GM23338 (cell line): ENCODE measurements around the gene GBE1. TPM values are rescaled to one million over a fixed set of nuclear protein-coding genes. Genes with fewer than 3 reads are reported as not detected.

Source experiments
- EZH2phosphoT487 ChIP-seq: fragments of 200-600 bp; sonication (generic); IDR thresholded peaks from one replicate; pipeline ENCODE4 v1.8.1; 2018; ENCODE audit warnings: antibody characterized with exemption; ENCODE audit not compliant: unreplicated experiment
- STAT1 ChIP-seq: IDR thresholded peaks from one replicate; pipeline ENCODE4 v1.6.1; 2016; ENCODE audit warnings: antibody characterized with exemption; ENCODE audit not compliant: unreplicated experiment
- ZNF331 ChIP-seq: fragments of 250-450 bp; sonication (Bioruptor Pico); IDR thresholded peaks from 2 replicates; pipeline ENCODE4 v1.5.0; 2020; ENCODE audit warnings: low read depth, mild to moderate bottlenecking, moderate library complexity
- polyA plus RNA-seq: library from polyadenylated mRNA; unstranded; fragments of >200 nt; fragmentation: Nextera tagmentation; extraction: Ambion mirVana; gene quantifications from 2 replicates; pipeline ENCODE4 v1.2.1, GENCODE V29; 2016
- total RNA-seq: library from RNA; depleted of rRNA; stranded (reverse); fragments of >200 nt; shearing (Covaris generic); gene quantifications from 2 replicates; pipeline ENCODE4 v1.2.3, GENCODE V29; 2014
- TF ChIP-seq, protein P1 (sequence below): fragments of 250-450 bp; sonication (Bioruptor Pico); IDR thresholded peaks from 2 replicates; pipeline ENCODE4 v1.5.0; 2020; ENCODE audit warnings: mild to moderate bottlenecking, moderate library complexity
- TF ChIP-seq, protein P2 (sequence below): IDR thresholded peaks from 2 replicates; pipeline ENCODE4 v1.6.1; 2016; ENCODE audit warnings: antibody characterized with exemption
- TF ChIP-seq, protein P3 (sequence below), 2 experiments: fragments of 200-600 bp in 1 of 2; sonication (generic) in 1 of 2; conservative IDR thresholded peaks; 2 replicates each; pipeline versions ENCODE4 v1.5.1 to v1.6.1; 2016 to 2017; ENCODE audit warnings: antibody characterized with exemption in 2 of 2, low read depth in 2 of 2, mild to moderate bottlenecking in 2 of 2, moderate library complexity in 1 of 2
- TF ChIP-seq, protein P4 (sequence below): IDR thresholded peaks from one replicate; pipeline ENCODE4 v1.6.1; 2018; ENCODE audit warnings: antibody characterized with exemption; ENCODE audit not compliant: unreplicated experiment

Gene GBE1
- total and polyA plus RNA-seq, 2 experiments from 2014 or later, result 6.4 to 12.2 TPM

DNA sequence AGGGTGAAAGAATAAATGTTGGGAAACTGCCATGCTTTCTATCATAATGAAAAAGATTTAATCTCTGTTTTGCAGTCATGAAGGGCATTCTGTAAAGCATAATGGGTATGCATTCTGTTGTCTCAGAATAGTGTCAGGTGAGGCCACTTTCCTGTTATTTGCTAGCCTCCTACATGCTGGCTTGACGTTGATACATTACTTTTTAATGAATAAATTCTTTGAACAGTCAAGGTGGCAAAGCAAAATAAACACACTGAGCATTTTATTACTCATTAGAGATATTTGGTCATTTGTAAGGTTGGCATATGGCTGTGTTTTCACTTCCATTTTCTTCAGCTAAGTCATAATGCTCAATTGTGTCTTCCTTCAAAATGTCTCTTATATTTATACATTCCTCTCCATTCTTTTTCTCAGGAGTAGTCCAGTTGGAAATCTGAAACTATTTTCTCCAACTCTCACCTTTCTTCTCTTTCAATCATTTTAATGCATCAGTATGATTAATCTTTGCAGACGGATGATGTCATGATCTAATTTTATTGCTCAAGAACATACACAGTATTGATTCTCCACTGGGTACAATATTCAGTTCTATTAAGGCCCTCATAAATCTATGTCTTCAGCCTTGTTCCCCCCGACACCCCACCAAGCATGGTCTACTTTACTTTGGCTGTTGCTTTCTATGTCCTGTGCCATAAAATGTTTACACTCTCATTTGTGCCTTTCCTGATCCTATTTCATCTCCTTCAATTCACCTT is 290.7 kb downstream of the GBE1 start (continued):
- TF ChIP-seq, protein P1, sequence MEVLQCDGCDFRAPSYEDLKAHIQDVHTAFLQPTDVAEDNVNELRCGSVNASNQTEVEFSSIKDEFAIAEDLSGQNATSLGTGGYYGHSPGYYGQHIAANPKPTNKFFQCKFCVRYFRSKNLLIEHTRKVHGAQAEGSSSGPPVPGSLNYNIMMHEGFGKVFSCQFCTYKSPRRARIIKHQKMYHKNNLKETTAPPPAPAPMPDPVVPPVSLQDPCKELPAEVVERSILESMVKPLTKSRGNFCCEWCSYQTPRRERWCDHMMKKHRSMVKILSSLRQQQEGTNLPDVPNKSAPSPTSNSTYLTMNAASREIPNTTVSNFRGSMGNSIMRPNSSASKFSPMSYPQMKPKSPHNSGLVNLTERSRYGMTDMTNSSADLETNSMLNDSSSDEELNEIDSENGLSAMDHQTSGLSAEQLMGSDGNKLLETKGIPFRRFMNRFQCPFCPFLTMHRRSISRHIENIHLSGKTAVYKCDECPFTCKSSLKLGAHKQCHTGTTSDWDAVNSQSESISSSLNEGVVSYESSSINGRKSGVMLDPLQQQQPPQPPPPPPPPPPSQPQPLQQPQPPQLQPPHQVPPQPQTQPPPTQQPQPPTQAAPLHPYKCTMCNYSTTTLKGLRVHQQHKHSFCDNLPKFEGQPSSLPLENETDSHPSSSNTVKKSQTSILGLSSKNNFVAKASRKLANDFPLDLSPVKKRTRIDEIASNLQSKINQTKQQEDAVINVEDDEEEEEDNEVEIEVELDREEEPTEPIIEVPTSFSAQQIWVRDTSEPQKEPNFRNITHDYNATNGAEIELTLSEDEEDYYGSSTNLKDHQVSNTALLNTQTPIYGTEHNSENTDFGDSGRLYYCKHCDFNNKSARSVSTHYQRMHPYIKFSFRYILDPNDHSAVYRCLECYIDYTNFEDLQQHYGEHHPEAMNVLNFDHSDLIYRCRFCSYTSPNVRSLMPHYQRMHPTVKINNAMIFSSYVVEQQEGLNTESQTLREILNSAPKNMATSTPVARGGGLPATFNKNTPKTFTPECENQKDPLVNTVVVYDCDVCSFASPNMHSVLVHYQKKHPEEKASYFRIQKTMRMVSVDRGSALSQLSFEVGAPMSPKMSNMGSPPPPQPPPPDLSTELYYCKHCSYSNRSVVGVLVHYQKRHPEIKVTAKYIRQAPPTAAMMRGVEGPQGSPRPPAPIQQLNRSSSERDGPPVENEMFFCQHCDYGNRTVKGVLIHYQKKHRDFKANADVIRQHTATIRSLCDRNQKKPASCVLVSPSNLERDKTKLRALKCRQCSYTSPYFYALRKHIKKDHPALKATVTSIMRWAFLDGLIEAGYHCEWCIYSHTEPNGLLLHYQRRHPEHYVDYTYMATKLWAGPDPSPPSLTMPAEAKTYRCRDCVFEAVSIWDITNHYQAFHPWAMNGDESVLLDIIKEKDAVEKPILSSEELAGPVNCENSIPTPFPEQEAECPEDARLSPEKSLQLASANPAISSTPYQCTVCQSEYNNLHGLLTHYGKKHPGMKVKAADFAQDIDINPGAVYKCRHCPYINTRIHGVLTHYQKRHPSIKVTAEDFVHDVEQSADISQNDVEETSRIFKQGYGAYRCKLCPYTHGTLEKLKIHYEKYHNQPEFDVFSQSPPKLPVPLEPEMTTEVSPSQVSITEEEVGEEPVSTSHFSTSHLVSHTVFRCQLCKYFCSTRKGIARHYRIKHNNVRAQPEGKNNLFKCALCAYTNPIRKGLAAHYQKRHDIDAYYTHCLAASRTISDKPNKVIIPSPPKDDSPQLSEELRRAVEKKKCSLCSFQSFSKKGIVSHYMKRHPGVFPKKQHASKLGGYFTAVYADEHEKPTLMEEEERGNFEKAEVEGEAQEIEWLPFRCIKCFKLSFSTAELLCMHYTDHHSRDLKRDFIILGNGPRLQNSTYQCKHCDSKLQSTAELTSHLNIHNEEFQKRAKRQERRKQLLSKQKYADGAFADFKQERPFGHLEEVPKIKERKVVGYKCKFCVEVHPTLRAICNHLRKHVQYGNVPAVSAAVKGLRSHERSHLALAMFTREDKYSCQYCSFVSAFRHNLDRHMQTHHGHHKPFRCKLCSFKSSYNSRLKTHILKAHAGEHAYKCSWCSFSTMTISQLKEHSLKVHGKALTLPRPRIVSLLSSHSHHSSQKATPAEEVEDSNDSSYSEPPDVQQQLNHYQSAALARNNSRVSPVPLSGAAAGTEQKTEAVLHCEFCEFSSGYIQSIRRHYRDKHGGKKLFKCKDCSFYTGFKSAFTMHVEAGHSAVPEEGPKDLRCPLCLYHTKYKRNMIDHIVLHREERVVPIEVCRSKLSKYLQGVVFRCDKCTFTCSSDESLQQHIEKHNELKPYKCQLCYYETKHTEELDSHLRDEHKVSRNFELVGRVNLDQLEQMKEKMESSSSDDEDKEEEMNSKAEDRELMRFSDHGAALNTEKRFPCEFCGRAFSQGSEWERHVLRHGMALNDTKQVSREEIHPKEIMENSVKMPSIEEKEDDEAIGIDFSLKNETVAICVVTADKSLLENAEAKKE (CRISPR knock-in tag), result no peak
- TF ChIP-seq STAT1 (no peak), ZNF331 (CRISPR knock-in tag) (no peak), EZH2phosphoT487 (no peak)
- TF ChIP-seq, protein P2, sequence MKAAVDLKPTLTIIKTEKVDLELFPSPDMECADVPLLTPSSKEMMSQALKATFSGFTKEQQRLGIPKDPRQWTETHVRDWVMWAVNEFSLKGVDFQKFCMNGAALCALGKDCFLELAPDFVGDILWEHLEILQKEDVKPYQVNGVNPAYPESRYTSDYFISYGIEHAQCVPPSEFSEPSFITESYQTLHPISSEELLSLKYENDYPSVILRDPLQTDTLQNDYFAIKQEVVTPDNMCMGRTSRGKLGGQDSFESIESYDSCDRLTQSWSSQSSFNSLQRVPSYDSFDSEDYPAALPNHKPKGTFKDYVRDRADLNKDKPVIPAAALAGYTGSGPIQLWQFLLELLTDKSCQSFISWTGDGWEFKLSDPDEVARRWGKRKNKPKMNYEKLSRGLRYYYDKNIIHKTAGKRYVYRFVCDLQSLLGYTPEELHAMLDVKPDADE, result no peak
- TF ChIP-seq, protein P3, sequence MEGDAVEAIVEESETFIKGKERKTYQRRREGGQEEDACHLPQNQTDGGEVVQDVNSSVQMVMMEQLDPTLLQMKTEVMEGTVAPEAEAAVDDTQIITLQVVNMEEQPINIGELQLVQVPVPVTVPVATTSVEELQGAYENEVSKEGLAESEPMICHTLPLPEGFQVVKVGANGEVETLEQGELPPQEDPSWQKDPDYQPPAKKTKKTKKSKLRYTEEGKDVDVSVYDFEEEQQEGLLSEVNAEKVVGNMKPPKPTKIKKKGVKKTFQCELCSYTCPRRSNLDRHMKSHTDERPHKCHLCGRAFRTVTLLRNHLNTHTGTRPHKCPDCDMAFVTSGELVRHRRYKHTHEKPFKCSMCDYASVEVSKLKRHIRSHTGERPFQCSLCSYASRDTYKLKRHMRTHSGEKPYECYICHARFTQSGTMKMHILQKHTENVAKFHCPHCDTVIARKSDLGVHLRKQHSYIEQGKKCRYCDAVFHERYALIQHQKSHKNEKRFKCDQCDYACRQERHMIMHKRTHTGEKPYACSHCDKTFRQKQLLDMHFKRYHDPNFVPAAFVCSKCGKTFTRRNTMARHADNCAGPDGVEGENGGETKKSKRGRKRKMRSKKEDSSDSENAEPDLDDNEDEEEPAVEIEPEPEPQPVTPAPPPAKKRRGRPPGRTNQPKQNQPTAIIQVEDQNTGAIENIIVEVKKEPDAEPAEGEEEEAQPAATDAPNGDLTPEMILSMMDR (conservative IDR thresholded peaks at IDR 0.05; ENCODE audit: low read depth in 2 of 2), result no peak
- TF ChIP-seq, protein P4, sequence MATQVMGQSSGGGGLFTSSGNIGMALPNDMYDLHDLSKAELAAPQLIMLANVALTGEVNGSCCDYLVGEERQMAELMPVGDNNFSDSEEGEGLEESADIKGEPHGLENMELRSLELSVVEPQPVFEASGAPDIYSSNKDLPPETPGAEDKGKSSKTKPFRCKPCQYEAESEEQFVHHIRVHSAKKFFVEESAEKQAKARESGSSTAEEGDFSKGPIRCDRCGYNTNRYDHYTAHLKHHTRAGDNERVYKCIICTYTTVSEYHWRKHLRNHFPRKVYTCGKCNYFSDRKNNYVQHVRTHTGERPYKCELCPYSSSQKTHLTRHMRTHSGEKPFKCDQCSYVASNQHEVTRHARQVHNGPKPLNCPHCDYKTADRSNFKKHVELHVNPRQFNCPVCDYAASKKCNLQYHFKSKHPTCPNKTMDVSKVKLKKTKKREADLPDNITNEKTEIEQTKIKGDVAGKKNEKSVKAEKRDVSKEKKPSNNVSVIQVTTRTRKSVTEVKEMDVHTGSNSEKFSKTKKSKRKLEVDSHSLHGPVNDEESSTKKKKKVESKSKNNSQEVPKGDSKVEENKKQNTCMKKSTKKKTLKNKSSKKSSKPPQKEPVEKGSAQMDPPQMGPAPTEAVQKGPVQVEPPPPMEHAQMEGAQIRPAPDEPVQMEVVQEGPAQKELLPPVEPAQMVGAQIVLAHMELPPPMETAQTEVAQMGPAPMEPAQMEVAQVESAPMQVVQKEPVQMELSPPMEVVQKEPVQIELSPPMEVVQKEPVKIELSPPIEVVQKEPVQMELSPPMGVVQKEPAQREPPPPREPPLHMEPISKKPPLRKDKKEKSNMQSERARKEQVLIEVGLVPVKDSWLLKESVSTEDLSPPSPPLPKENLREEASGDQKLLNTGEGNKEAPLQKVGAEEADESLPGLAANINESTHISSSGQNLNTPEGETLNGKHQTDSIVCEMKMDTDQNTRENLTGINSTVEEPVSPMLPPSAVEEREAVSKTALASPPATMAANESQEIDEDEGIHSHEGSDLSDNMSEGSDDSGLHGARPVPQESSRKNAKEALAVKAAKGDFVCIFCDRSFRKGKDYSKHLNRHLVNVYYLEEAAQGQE, result no peak
